ENCODE results near the gene DDI1.

DDI1 gene

DNA sequence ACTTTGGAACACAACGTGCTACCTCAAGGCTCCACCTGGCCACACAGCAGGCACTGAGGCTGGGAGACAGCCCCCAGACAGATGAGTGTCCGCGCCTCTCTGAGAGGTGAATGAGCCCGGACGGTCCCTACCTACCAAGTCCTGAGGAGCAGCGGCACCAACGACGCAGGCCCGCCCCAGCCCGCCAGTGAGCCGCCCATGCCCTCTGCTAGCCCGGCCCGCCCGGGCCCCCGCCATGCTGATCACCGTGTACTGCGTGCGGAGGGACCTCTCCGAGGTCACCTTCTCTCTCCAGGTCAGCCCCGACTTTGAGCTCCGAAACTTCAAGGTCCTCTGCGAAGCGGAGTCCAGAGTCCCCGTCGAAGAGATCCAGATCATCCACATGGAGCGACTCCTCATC is at the start of gene DDI1:
TSS of gene DDI1 (plus strand) at position 53 of the 400 bp plus-strand sequence. CDS start at position 236, 183 bp downstream.
- no peak for DNase-seq

GRCh38 chr11:103987629-103988594 is 48.5 kb upstream of the DDI1 start:
- DNase-seq: no peak

DNA sequence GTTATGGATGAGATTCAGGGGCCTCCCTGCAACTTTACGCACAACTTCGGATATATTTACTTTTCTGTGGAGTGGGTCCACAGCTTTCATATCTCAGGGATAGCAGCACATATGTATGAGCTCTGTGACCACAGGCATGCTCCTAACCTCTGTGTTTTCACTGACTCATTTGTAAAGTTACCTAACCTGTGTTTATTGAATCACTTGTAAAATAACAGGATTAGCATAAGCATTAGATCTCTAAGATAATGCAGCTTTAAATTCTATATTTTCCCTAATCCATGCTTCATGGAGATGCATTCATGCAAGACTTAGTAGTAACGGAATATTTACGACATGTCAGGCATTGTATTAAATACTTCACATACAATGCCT is 47.9 kb upstream of the DDI1 start:
- DNase-seq: no peak

DNA sequence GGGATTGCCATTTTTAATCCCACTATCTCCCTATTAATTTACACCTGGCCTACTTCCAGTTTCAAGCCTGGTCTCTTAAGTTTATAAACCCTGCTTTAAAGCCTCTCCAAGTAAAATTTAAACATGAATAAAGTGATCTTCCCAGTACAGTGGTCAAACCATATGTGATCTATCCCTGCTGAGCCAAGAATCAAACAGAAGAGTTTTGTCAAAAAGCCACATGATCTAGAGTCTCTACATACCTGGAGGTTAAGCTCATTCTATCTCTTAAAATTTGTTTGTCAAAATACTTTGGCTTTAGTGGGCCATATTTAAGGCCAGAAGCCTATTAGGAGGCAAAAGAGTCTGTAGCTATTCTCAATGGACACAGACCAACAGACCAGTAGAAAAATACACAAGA is 42.9 kb upstream of the DDI1 start:
- DNase-seq: no peak

DNA sequence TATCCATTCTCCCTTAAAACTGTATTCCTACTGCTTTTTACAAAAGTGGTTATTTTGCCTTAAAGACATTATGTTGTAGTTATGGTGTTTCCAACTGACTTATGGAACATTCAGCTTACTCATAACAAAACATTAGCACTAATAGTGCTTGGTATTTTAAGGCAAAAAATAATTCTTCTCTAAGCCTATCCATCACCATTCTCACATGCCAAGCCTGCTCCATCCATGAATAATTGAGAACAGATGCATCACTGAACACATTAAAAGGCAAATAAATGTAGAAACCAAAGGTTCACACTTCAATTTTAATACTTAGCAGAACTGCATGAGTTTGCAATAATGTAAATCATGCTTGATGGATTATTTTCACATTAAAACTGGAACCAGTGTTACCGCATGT is 42.3 kb upstream of the DDI1 start:
- no peak for DNase-seq

DNA sequence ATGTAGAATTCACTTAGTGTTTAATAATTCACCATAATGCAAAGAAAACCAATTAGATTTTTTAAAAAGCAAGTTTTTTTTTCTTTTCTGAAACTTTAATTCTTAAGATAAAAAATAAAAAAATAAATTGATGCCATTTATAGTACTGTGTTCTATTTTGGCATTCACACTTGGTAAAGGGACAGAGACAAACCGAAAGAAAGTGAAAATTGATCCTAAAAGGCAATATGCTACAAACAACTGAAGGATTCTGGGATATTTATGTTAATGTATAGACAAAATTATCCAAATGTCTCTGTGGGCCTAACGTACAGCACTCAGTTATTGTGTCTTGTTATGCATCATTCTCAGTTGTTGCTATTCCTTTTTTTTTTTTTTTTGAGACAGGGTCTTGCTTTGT is 41.9 kb upstream of the DDI1 start:
- DNase-seq: no peak

GRCh38 chr11:103995896-103996295 is 40.5 kb upstream of the DDI1 start:
- no peak for DNase-seq

DNA sequence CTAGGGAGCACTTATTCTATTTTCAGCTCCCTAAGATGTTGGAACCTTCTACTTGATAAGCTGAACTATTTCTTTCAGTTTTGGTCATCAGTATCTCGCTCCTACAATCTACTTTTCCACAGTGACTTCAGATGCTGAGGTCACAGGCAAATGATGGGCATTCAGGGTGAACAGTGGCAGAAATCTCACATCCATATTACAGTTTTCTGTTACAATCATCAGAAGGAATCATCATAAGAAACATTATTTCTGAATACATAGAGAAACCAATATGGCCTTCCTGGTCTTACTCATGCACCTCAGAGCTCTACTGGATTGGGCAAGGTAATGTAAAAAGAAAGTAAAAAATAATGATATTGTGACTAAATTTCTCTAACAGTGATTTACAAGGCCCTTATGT is 39.4 kb upstream of the DDI1 start:
- DNase-seq: no peak

GRCh38 chr11:103998826-103999508 is 37.5 kb upstream of the DDI1 start:
- no peak for DNase-seq

DNA sequence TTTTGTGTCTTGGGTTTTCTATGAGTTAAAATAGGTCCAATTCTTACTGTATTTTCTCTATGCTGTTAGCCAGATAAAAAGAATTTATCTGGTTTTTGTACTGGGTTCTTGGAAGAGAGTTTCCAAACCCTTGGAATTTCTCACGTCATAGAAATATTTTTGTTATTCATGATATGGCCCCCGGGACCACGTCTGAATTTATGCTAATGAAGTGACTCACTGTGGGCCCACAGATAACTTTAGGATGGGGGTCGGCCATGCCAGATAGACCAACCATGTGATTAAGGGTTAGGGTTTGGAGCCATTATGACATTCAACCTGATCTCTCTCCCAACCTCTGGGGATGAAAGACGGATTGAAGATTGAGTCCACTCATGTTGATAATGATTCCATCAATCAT is 35.6 kb upstream of the DDI1 start:
- no peak for DNase-seq

DNA sequence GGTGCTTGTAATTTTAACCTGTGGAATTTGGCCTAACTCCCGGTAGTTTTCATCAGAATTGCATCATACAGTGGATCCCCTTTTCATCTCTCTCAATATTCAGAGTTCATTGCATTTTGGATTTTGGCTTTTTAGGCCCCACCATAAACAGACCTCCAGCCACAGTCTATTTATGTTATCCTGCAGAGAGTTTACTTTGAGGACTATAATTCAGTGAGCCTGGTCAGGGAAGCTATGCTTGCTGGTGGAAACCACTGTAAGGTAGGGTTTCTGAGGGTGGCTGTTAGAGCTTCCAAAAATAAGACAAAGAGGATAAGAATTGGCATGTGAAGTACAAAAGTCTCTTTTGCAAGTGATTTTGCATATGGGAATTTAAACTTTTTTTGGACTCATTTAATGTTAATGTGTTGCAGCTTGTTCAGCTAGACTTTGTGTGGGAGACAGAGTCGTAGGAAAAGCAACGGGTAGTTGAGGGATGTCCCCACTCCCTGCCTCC is 34.8 kb upstream of the DDI1 start:
- no peak for DNase-seq

DNA sequence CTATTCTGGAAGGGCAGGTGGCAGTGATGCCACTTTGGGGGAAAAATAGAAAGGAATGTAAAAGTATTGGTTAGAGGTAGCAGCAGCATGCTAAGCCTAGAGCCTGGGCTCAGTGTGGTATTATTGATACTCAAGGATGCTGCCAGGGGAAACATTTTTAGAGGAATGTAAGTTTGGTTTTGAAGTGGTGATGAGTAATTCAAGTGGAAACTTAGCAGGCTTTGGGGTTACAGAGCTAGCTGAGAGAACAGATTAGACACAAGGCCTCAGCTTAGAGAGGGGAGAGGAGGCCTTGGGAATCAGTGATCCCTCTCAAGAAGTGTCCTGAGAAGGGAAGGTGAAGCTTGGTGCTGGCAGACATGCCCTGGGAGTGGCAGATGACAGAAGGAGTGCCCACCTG is 32.9 kb upstream of the DDI1 start:
- DNase-seq: no peak

DNA sequence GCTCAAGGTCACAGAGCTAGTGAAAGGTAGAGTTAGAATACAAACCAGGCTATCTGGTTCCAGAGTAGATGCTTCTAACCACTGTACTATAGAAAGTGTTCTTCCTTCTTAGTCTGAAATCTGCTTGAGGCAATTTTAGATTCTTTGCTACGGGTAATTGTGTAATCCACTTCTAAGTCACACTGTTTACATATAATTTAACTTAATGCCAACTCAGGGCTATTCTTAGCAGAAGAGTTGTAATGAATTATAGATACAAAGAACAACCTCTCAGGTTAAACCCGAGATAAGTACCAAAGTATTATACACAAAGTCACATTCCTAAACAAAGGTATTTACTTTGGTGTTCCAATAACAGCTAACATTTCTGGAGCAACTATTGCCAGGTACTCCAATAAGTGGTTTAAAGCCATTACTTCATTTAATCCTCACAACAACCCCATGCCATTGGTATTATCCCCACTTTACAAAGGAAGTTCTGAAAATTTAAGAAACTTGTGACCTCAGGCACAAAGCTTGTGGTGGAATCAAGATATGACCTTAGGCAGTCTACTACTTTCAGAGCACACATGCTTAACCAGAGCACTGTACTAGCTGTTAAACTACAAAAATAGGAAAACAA is 31.1 kb upstream of the DDI1 start:
- DNase-seq: no peak

DNA sequence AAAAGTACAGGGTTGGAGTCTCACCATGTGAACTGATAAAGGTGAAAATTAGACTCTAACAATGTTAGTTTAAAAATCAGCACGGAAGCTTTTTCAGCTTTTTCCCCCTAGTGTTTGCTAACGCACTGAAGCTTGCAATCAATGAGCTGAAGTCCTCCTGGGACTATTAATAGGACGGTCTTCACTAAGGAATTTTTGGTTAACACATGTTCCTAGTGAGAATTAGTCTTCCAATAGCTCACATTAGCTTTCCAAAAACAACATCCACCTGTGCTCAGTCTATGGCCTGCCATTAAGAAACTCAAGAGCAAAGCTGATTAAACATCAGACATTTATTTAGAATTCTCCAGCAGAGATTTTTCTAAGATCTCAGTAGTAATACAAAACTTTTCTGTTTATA is 26.7 kb upstream of the DDI1 start:
- no peak for DNase-seq

- no peak for DNase-seq
Observed at GRCh38 chr11:104011044-104011443, 25.4 kb upstream of the DDI1 start.

GRCh38 chr11:104015649-104016415 is 20.6 kb upstream of the DDI1 start:
- no peak for DNase-seq

DNA sequence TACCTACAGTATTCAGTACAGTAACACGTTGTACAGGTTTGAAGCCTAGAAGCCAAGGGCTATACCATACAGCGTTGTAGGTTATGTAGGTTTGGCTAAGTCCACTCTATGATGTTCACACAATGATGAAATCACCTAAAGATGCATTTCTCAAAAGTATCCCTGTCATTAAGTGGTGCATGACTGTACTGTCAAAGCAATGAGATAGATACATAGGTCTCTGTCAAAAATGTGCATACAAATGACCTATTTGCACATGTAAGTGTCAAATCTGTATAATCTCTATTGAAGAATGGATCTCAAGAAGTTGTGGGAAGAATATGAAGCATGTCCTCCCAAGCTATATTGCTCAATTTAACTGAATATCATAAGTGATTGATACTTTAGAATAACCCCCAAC is 11.9 kb upstream of the DDI1 start:
- no peak for DNase-seq

DNA sequence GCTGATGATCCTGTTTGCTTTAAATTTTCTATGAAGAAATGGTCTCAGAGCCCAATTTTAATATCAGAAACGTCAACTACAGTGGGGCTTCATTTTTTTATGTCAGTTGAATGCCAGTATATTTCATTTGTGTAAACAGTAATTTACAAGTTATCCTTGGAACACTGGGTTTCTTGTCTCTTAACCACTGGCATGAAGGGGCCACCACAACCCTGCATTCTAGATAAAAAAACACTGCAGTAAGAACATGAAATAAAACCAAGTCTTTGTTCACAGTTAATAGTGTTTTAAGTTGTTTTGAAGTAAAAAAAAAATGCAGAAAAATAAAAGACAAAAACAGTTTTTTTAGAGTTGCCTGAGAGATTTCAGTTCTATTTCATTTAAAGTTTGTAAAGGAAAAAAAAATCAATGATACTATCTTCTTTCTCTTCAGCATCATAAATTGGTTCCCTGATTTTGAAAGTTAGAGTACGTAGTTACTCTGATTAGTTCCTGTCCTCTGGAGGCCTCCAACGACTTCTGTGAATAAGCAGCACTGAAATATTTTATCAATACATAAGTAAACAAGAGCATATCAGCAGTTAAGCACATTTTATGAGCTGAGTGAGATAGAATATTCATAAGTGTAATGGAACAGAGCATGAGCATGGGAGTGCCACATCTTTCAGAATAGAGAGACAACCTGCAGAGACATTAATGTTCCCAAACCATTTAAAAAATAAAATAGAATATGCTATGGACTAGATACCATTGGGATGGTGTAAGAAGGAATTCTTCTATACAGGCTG is 7.8 kb upstream of the DDI1 start:
- DNase-seq: no peak

DNA sequence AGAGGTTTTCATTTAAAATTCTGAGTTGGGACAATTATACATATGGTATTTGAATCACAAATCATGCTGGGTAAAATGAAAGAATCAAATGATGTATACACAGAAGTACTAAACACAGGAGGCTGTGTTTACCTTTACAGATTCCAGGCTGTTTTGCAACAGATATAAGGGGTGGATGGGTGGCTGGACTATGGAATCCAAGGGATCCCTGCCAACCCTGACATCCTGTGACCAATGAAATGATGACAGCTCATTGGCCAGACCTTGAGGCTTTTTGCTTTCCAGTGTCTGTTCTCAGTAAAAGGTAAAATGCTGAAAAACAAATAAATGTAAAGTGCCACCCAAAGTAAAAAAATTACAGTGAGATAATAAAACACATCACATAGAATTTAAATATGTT is 3.3 kb upstream of the DDI1 start:
- DNase-seq: no peak

DNA sequence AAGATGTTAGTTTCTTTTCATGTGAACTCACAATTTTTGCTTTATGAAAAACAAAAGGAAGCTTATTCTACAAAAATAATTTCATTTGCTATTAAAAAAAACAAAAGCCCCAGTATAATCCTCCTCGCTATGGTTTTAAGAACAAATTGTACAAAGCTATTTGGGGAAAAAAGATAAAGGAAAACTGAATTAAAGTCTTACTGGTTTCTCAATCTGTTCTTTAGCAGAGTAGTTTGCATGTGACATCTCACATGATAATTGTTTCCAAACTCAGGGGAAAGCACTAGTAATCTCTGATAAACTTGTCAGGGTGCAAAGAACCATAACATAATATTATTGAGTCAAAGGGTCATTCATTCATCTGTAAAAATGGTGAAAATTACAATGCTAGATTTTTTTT is 2.9 kb upstream of the DDI1 start:
- no peak for DNase-seq

GRCh38 chr11:104036995-104037394 is 555 bp downstream of the DDI1 start:
- DNase-seq: no peak

- DNase-seq: no peak
Observed at GRCh38 chr11:104041792-104042191, 5.4 kb downstream of the DDI1 start.
